Measurements from ENCODE around the gene TXLNB.
A peak's percentile ranks its signal among the peaks of the same experiment; 100 is the strongest.

The TXLNB gene

DNA sequence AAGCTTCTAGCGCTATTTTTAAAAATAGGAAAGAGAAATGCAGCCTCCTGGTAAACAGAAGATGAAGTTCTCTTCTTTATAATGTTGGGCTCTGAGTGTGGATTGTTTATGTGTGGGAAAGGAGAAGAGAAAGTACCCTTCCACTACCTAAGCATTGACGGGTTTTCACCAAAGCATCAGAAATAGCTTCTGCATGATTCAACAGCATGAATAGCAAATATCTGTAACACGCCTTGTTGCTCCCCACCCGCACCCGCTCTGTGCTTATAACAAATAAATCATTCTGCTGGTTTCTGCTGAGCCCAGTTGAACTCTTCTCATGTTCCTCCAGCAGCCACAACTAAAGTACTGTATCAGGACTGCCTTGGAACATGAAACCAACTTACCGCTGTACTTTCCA lies 20.7 kb downstream of the TXLNB start:
- no peak for DNase-seq (ENCODE audit: low read depth)

DNA sequence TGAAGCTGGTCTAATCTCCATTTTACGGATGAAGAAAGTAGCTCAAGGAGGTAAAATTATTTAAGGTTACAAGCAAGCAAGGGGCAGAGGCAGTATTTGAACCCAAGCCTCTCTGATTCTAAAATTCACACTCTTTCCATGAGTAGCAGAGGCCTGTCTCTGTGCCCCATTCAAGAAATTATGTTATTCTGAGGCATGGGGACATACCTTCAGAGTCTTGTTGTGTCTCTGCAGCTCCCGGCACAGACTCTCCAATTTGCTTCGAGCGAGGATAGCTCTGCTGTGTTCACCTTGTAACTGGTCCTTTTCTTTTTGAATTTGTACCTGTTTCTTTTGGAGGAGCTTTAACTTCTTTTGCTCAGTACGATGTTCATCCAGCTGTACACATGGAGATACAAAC lies 21.5 kb downstream of the TXLNB start:
- no peak for DNase-seq (ENCODE audit: low read depth)

DNA sequence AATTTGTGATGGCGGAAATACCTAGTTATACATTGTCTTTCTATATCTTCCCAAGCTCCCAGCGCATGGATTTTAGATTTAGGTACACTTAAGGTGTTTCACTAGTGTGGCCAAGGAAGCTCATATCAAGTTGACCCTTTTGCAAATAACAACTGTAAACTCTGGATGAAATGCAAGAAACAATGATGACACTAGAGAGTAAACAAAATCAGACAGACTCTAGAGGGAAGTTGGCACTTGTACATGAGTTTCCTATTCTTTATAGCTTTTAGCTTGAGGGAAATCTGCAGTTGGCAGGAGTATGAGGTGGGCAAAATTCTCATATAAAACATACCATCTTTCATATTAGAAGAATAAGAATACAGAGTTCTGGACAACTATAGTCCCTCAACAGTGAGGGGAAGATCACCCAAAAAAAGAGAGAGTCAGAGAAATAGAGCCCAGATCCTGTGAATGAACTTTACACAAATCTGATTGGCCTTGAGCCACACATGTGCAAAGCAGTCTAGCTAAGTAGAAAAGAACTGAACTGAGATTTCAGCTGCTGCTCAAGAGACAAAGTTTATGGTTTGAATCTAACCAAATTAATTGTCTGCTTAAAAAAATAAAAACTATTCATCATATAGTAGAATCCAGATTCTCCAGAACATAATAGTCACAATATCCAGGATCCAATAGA lies 26.1 kb downstream of the TXLNB start:
- no peak for DNase-seq (ENCODE audit: low read depth)

DNA sequence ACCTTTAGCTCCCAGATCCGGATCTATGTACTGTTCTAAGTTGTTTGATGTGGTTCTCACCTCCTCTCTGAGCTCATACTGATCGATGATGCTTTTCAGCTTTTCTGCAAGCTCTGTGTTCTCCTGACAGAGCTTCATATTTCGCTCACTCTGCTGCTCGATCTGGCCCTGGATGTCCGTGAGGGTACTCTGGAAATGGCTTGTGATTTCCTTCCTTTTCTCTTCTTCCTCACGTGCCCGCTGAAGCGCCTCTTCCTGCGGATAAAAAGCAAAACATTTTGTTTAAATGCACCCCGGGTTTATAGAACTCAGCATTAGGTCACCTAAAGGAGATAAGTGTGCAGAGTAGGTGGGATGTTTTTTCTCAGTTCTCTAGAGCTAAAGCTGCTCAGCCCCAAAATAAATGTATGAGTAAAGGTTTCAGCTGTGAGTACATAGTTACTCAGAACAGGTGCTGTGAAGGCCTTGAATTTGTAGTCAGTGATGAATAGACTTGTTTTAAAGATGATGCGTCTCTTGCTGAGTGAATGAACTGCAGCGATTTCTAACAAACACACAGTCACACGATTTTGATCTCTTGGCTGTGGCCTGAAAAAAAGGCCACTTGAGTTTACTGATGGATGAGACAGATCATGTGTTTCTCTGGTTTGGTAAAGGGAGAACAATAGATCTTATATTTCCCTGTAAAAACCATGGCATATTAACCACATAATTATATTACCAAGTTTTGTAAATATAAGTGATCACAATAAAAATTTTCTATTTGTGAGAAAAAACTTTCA lies 29.1 kb downstream of the TXLNB start:
- no peak for DNase-seq (ENCODE audit: low read depth)

DNA sequence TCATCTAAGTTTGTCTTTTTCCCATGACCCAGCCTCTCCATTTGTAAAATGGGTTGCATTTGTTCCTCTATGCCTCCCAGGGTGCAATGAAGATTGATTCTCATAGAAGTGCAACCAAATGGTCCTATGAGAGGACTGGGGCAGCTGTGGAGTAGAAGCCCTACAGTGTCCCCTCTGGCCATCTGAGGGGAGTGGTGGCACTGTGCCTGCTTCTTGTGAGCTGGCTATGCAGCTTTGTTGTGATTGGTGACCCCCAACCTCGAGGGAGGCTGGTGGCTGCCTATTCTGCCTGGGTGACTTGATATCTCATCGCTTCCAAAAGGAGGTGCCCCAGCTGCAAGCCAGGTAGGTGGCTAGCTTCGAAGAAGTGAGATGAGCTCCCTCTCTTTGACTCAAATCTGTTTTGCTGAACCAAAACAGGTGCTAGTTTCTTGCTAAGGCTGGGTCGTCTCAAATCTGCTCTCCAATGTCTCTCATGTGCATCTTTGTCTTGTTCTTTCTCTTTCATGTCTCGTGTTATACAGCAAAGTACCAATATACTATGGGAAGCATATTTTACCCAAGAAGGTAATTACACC lies 33.9 kb downstream of the TXLNB start:
- no peak for DNase-seq (ENCODE audit: low read depth)

DNA sequence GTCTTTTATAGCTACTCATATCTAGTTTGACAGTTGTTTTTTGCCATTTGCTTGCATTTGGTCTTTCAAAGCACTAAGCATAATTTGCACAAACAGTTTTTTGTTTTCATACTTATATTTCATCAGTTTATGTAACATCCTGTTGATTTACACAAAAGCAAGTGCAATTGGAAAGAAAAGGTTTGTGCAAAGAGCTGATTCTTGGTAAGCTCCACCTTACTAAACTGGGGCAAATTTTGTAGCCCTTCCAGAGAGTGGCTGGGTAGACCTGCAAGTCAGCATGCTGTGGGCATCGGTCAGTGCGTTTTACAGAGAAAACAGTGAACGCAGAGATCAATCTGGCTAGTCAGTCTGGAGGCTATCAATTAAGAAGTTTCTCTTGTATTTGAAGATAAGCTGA lies 34.5 kb downstream of the TXLNB start:
- no peak for DNase-seq (ENCODE audit: low read depth)

DNA sequence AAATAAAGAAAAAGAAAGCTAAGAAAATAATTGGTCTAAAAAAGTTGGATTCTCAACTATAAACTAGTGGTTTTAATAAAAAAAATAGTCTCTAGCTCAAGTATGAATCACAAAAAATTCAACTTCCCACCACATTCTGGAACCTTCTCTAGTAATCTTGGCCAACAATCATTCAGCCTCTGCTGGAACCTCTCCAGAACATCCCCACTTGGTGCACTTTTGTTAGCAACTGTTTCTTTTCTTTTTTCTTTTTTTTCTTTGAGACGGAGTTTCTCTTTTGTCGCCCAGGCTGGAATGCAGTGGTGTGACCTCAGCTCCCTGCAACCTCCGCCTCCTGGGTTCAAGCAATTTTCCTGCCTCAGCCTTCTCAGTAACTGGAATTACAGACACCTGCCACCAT lies 35.7 kb downstream of the TXLNB start:
- DNase-seq (ENCODE audit: low read depth): no peak

DNA sequence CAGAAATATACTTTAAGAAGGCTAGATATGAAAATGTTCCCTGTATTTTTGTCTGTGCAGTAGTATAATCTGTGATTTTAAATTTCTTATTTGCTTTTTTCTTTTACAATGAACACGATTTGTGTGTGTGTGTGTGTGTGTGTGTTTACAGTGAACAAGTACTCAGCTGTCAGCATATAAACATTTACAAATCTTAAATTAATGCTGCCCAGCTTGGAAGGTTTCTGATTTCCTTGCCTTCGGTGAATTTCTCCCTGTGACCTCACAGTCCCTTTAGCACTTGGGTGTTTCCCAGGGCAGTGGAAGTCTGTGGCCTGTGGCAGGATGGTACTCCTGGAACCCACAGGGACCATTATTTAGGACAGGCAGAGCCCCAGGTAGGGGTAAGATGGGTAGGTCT lies 37.6 kb downstream of the TXLNB start:
- no peak for DNase-seq (ENCODE audit: low read depth)

DNA sequence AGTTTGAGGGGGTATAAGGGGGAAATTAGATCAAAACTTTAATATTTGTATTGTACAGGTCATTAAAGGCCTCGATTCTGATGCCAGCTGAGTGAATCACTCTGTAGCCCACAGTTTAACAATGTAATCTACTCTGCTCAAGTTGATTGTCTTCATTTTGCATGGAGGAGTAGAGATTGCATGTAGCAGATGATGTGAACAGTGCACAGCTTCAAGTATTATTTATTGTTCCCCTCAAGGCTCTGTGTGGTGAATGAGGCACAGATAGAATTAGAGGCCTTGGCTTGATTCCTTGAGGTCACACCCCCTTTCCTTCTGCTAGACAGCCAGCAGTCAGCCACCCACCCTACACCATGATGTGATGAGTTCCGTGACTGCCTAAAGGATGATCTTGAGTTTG lies 38.1 kb downstream of the TXLNB start:
- DNase-seq (ENCODE audit: low read depth): no peak

DNA sequence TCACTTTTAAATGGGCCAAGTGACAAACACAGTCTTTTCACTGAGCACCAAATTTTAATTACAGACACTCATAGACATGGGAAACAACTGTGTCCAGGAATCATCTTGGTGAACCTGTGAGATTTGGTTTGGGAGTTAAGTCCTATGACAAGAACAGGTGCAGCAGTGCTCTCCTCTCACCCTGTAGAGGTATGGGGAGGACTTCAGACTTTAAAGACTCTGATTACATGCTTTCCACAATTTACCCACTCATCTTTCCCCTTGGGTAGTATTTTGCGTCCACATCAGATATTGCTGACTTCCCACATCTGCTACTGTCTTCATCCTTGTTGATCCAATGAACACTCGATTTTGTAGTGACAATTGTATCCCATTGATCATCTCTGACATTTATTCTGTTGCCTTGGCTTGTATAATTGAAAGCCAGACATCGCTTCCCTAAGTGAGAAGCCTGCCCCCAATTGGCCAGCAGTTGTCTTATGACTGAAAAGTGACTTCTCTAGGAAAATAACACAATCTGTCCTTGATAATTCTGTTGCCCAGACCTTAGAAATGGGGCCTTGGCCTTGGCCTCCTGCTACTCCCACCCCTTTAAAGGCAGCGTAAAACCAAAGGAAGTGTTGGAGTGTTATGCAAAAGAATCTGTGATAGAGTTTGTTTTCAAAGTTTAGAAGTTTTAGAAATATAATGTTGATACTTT lies 40.0 kb downstream of the TXLNB start:
- DNase-seq (ENCODE audit: low read depth): no peak

DNA sequence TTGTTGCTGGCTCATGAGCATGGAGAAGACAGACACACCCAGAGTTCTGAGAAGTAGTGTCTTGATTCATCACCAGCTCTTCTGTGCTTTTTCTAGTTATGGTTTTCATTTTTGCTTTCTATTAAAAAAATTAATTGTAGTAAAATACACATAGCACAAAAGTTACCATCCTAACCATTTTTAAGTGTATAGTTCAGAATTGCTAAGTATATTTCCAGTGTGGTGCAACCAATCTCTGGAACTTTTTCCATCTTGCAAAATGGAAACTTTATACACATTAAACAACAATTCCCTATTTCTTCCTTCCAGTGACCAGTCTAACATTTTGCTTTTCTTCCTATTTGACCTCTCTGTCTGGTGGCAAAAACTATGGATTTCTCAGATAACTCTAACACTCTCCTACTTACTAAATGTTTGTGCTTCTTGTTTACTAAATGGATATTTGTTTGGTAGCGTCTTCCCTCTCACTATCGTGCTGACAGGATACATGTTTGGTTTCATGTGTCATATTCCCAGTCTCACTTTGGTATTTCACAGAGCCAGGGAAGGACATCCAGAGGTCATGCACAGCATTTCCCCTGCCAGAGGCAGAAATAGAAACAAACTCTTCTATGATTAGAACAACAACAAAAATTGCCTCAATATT lies 40.6 kb downstream of the TXLNB start:
- DNase-seq (ENCODE audit: low read depth): no peak

DNA sequence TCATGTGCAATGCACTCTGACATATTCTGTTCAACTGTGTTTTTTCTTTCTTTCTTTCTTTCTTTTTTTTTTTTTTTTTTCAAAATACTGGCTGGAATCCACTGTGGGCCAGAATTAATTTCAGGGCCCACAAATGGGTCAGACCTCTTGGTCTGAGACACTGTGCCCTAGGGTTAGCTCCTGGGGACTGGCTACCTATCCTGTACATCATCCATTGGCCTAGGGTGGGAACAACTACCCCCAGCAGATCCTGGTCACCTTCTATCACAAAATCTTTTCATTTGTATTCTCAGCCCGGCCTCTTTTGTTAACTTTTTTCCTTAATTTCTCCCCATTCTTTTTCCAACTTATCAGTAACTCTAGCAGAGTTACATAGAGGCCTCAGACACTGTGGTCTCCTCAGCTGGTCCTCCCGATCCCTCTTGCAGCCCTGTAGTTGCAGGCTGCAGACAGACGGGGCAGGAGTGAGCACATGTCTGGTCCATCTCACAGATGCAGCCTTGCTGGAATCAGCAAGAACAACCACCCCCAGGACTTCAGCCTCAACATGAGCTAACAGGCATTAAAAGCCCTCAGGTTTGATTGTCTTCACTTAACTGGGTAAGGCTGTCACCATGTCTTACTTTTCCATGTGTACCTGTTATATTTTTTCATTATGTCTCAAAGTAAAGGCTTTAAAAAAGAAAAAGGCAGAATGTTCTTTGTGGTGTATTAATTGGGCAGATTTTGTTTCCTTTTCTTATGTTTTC lies 41.3 kb downstream of the TXLNB start:
- no peak for DNase-seq (ENCODE audit: low read depth)

DNA sequence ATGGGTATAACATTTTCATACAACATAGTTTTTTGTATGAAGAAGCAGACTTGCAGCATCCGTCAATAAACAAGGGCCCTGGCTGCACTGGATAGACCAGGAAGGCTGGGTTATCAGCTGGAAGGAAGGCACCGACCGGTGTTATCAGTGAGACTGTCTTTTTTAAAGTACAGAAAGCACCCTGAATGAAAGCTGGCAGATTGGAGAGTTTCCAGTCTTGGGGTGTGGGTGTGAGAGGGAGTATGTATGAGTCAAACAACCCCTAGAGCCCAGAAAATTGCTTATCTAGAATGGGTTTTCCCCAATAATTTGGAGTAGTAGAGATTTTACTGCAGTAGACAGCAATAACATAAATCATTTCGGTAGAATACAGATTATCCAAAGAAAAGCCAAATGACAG lies 42.4 kb downstream of the TXLNB start:
- peak; percentile 9 for DNase-seq (ENCODE audit: low read depth)

DNA sequence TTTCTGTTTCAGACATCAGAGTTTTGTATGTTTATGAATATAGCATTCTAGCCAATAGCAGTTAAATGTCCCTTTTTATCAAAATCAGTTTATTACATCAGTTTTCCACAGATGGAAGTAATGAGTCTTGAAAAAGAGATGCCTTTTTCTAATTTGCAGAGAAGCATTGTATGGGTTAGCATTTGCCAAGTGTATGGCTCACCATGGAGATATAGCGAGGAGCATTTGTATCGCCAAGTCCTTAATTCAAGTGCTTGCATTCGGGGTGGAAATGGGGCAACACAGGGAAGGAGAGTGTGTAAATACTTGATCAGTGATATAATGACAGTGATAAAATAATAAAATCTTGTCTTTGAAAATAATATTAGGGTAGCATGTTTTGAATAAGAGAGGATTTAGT lies 42.9 kb downstream of the TXLNB start:
- no peak for DNase-seq (ENCODE audit: low read depth)

DNA sequence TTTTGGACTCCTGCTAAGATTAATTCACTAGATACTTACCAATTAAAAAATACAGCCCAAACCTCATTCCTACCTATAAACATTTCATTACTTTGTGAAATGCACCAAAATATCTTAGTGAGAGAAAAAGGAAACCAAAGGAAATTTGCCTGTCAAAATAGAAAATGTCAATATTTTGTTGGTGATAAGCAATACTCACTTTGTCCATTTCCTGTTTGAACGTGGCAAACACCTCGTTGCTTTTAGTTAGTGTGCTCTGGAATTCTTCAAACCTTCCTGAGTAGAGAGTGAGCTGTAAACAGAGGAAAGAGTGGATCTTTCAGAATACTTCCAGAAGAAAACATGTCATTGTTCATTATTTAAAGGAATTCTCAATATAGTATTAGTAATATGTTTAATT lies 44.2 kb downstream of the TXLNB start:
- DNase-seq (ENCODE audit: low read depth): no peak

DNA sequence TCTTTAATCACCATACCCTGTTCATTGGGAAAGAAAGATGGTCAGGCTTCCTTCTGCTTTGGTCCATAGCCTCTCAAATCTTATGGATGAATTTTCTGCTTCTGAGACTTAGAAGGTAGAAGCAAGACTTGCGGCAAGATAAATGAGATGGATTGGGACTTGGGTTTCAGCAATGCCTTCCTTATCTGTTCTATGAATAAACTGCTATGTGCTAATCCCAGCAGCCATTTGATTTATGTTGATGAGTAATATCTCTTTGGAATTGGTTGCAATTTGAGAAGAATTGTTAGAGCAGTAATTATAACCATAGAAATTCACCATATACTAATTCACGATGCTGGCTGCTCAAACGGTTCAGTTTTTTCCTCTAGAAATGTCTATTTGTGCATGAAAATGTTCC lies 48.3 kb downstream of the TXLNB start:
- DNase-seq (ENCODE audit: low read depth): no peak

DNA sequence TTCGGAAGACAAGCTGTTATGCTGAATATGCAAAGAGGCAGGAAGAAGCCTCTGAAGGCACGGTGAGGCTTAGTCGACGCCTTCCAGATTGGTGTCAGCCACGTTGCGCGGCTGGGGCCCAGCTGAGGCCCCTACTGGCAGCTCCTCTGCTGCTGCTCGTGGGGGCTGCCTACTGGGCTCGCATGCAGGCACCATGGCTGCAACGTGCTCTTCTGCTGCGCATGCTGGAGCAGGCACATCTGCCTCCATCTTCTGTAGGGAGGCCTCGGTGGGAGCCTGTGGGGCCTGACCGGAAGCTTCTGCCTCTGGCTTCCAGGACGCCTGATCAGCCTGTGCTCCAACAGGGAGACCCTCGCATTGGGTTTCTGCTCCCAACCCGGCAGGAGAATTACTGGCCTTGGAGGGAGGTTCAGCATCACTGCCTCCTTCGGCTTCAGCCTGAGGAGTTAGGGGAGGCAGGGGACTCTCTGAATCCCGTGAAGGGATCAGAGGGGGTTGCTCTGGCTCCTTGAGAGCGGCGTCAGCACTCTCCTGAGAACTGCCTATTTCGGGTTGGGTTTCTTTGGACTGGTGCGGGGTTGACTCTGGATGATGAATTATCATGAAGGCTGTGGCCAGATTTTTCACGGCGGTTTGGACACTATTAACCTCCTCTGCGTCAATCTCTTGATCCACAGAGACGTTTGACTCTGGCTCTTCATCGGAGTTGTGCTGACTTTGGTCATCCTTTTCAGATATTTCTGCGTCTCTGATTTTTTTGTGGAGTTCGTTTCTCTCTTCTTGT lies 49.1 kb downstream of the TXLNB start:
- DNase-seq (ENCODE audit: low read depth): no peak

DNA sequence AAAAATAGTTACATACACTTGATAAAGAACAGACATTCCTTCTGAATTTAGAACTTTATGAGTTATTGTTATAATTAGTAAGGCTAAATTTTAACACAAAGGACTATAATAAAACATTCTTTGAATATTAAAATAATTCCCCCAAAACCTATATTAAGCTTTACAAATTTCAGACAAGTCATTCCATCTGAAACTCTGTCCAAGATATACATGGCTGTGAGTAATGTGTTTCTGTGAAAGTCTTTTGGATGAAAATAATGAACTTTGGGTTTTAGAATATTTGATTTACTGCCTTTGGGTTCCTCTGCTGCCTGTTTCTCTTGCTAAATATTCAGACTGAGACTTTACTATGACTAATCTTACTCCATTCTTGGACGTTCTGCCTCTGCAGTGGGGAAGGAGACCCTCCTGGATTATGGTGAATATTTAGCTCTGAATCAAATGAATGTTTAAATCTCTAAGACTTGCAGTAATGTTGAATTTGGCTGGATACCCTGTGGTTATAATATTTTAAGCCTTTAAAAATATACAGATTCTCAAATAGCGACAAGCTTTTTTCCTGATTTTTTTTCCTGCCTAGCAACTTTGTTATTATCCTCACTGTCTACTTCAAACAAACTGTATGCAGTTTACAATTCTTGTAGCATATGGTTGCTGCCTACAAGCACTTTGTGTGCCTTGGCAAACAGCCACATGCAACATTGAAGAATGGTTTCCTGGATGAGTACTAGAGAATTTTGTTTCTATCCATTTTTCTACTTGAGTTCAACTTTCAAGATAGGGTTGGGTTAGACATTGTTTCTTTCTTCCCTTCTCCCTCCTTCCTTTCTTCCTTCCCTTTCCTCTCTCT lies 51.4 kb downstream of the TXLNB start:
- DNase-seq (ENCODE audit: low read depth): no peak

DNA sequence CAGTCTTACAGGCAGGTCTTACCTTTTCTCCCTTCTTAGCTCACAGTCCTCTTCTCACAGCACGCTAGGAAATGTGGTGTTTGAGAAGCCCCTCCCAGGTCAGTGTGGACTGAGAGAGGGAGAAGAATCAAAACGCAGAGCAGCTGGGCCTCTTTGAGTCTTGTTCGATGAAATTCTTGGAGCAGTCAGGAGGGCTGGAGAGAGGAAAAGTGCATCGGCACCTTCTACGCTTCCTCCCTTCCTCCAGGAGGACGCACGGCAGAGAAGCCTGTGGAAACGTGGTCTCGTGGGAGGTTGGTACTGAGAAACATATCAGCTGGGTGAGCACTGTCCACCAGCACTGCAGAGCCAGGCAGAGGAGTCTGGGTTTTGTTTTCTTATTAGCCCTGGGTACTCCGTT lies 52.7 kb downstream of the TXLNB start:
- no peak for DNase-seq (ENCODE audit: low read depth)

DNA sequence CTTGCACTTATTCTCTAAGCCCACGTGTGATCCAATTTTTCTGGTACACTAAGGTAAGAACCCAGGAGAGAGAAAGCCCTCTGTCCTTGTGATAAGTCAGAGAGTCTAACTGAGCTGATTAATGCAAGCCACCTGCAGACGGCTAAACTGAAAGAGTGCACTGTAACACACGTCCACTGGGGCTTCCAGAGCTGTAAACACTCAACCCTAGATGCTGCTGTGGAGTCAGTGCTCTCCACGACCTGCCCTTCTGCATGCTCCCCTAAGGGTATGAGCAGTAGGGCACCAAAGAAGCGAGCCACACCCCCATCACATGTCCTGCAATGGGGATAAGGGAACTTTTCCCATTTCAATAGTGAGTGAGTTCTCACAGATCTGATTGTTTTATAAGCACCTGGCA lies 55.7 kb downstream of the TXLNB start:
- DNase-seq (ENCODE audit: low read depth): no peak

Data from stimulated activated CD8-positive, alpha-beta memory T cell treated with anti-CD3 and anti-CD28 coated beads, Interleukin-7, amount 100 ng/mL, for 24 hours (primary cell).